Gastrocnemius medialis (tissue), 4 donors: Measurements from ENCODE around the gene SCAMP3.
"Not testable (repeated sequence)": the region's sequence is repeated elsewhere in the genome, so short reads cannot be mapped to it uniquely, and the experiment has no call there.

Source experiments
- POLR2A ChIP-seq, 2 donors: fragments of 450-650 bp; IDR thresholded peaks; one replicate each; pipeline ENCODE4 v1.6.1; 2017; ENCODE audit warnings: antibody characterized with exemption in 2 of 2, mild to moderate bottlenecking in 2 of 2, moderate library complexity in 2 of 2
- TF ChIP-seq, protein P1 (sequence below), 5 experiments: fragments of 450-650 bp in 3 of 5; fragments of 200-600 bp in 2 of 5; sonication (generic) in 2 of 5; IDR thresholded peaks in 4 of 5; conservative IDR thresholded peaks in 1 of 5; 1 replicate in 4 of 5; 2 replicates in 1 of 5; pipeline ENCODE4 v1.5.1; 2016 to 2019; ENCODE audit warnings: antibody characterized with exemption in 5 of 5, mild to moderate bottlenecking in 3 of 5, moderate library complexity in 3 of 5

- TF ChIP-seq POLR2A (IDR thresholded peaks at IDR 0.05): not testable (repeated sequence)
- TF ChIP-seq, protein P1, sequence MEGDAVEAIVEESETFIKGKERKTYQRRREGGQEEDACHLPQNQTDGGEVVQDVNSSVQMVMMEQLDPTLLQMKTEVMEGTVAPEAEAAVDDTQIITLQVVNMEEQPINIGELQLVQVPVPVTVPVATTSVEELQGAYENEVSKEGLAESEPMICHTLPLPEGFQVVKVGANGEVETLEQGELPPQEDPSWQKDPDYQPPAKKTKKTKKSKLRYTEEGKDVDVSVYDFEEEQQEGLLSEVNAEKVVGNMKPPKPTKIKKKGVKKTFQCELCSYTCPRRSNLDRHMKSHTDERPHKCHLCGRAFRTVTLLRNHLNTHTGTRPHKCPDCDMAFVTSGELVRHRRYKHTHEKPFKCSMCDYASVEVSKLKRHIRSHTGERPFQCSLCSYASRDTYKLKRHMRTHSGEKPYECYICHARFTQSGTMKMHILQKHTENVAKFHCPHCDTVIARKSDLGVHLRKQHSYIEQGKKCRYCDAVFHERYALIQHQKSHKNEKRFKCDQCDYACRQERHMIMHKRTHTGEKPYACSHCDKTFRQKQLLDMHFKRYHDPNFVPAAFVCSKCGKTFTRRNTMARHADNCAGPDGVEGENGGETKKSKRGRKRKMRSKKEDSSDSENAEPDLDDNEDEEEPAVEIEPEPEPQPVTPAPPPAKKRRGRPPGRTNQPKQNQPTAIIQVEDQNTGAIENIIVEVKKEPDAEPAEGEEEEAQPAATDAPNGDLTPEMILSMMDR (IDR thresholded peaks at IDR 0.05 in 4 of 5, conservative IDR thresholded peaks at IDR 0.05 in 1 of 5): not testable (repeated sequence)
These were observed 47.5 kb downstream of the SCAMP3 start for GRCh38 chr1:155214702-155215101.
